ENCODE data around the gene KCNJ8.
"Not testable (repeated sequence)": the region's sequence is repeated elsewhere in the genome, so short reads cannot be mapped to it uniquely, and the experiment has no call there.

Gene KCNJ8

GRCh38 chr12:21782723-21783122 is 8.2 kb upstream of the KCNJ8 start:
- not testable (repeated sequence) for DNase-seq

- no peak for DNase-seq
These were observed 6.3 kb upstream of the KCNJ8 start for GRCh38 chr12:21780786-21781185.

GRCh38 chr12:21776175-21776574 is 1.7 kb upstream of the KCNJ8 start:
- DNase-seq, result no peak

DNA sequence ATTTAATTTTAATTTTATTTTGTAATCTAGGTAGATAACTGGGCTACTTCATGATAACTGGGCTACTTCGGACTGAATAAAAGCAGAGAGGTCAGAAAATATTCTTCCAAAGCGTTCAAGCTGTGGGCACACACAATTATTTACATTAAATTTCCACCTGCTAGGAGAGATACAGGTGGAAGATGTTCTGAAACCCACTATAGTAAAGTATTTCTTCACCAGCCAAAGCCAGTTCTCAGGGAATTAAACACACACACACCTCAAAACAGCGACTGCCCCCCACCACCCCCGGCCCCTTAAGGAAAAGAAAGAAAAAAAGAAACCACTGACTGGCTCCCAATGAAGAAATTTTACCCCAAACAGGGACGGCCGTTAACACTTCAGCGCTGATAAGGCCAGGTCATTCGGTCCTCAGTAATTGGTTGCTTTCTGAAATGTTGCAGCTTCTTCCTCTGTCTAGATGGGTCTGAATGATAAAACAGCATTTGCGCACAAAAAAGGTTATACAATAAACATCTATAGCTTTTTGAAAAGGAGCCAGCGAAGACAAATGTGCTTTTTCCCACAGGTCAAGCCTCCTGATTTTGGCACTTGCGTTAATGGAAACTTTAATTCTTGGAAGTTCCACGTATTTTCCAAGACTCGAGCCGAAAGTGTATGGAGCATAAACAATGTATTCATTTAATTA is 771 bp upstream of the KCNJ8 start:
- DNase-seq, result no peak

GRCh38 chr12:21773806-21774205 is 700 bp downstream of the KCNJ8 start:
- DNase-seq, result no peak

- peak; percentile 13 for DNase-seq
These were observed 1.2 kb downstream of the KCNJ8 start for GRCh38 chr12:21773263-21773741.

DNA sequence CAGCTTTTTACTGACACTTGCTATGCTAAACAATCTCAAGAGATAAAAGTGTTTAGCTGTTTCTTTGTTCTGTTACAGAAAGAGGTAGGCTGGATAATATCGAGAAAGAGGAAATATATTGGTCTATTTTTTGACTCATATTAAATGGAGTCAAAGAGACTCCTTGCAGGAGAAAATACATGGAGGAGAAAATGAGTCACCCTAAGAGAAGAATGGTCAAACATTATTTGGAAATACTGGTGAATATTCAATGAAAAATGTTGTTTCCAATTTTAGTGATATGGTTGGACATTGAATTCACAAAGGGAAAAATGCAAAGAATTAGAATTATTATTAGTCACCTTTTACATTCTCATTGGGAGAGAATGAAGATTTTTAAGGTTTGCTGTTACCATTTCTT is 3.2 kb downstream of the KCNJ8 start:
- peak; percentile 50 for DNase-seq

- no peak for DNase-seq
These were observed 5.2 kb downstream of the KCNJ8 start for GRCh38 chr12:21769307-21769706.

GRCh38 chr12:21766403-21766802 is 8.1 kb downstream of the KCNJ8 start:
- DNase-seq, result no peak

GRCh38 chr12:21764950-21765349 is 9.6 kb downstream of the KCNJ8 start:
- no peak for DNase-seq

DNA sequence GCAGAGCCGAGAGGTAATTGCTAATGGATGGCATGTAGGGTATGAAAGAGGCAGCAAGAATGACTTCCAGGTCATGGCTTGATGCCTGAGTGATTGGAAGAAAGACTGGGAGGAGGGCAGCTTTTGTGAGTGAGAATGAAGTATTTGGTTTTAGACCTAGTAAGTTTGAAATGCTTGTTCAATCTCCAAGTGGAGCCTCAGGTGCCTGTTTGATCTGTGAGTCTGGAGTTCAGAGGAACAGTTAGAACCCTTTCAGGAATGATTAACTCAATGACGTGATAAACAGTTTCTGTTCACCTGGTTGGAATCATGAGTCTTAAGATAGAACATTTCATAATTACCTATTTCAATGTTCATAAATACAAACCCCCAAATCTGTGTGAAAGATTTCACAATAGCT is 10.4 kb downstream of the KCNJ8 start:
- no peak for DNase-seq

GRCh38 chr12:21763531-21763930 is 11.0 kb downstream of the KCNJ8 start:
- no peak for DNase-seq

GRCh38 chr12:21759737-21760136 is 14.8 kb downstream of the KCNJ8 start:
- no peak for DNase-seq

DNA sequence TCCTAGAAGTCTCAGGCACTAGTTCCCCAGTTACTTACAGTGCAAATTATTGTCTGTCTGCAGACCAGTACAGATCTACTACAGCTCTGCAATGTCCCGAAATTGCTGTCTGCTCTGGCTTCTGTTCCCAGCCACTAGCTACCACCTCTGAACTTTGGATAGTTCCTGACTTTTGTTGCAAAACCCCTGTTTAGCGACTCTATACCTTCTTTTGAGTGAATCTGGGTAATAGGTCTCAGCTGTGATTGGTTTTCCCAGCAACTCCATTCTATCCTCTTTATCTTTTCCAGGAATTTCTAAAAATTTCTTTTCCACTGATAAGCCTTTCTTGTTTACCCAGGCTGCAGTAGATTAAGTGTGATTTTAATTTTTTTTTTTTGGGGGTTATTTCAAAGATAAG is 16.8 kb downstream of the KCNJ8 start:
- no peak for DNase-seq

DNA sequence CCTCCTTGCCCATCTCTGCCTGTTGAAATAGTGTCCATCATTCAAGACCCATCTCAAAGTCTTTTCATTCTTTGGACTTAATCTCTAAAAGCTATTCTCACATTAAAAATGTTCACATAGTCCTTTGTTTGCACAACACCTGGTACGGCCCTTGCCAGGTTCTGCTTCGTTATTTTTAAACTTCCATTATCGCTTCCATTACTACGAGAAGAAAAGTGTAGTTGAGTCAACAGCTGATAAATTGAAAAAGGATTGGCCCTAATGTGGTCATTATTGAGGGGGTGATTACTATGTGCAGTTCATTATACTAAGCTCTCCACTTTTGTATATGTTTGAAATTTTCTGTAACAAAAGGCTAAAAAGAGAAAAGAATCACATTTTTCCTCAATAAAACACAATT is 17.8 kb downstream of the KCNJ8 start:
- DNase-seq, result no peak

DNA sequence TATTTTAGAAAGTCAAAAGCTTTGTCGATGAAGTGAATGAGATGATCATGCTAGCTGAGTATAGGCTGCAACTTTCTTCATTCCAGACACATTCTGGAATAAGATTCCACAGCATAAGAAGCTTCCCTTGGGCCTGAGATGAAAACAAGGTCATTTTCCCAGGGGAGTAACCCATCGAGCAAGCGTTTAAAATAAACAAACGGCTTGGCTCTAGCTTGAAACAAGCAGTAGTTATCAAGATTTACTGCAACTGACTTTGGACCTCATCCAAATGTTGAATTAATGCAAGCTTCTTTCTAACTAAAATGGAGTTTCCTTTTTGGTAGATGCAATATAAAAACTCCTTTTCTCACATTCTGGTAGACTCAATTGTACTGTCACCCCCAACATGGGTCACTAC is 23.0 kb downstream of the KCNJ8 start:
- DNase-seq, result peak; percentile 43

DNA sequence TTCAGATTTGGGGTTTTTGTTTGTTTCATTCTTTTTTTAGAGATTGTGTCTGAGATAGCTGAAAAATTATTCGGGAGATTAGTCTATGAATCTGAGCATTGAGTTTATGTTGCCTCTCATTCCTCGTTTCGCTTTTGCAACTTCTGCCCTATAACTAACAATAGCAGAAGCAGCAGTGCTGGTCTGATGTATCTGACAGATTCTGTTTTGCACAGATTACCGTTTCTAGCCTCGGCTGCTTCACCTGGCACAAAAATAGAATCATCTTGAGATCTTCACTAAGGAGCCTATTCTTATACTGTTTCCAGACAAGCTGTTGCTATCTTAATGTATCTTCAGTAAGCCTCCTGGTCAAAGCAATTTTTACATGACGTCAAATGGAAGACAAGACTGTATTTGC is 29.2 kb downstream of the KCNJ8 start:
- no peak for DNase-seq

GRCh38 chr12:21731144-21731543 is 43.4 kb downstream of the KCNJ8 start:
- no peak for DNase-seq

DNA sequence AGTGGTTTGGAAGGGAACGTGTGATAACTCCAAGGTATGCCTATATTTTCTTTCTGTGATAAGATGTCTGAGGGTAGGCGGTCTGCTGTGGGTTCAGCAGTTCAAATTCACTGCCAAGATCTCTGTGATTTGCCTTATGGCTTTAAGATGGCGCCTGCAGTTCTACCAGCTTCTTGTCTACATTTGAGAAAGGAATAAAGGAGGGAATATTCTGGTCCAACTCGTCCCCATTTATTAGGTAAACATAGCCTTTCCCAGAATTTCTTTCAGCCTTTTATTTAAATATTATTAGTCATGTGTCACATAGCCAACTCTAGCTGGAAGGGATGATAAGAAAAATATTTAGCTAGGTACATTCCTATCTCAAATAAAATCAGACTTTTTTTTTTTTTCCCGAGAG is 48.8 kb downstream of the KCNJ8 start:
- DNase-seq, result no peak

- no peak for DNase-seq
These were observed 55.4 kb downstream of the KCNJ8 start for GRCh38 chr12:21718944-21719650.

- no peak for DNase-seq
These were observed 56.1 kb downstream of the KCNJ8 start for GRCh38 chr12:21718403-21718802.

DNA sequence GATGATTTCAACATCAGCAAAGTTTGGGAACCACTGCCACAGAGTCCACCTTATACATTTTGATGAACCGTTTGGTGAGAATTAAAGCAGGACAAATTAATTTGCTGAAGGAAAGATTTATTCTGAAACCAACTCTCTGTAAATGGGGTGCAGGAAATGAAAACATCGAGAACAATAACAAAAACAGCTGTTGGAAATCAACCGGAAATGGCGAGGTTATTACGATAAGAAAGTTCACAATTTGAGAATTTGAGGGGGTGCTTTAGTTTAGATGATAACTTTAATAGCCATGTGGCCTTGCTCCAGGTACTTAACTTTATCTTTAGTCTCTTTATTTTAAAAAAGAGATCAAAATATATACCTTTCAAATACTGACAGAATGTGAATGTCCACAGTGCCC is 56.7 kb downstream of the KCNJ8 start:
- no peak for DNase-seq

GRCh38 chr12:21715386-21715785 is 59.1 kb downstream of the KCNJ8 start:
- no peak for DNase-seq

All from fibroblast of skin of right quadriceps (primary cell).